Measurements from ENCODE around the gene ATXN7. TPM values are rescaled to one million over a fixed set of nuclear protein-coding genes. Genes with fewer than 3 reads are reported as not detected.

Gene ATXN7
- total RNA-seq, 4 donors from 2014 or later = 29.2 to 44.2 (median 38.3) TPM

DNA sequence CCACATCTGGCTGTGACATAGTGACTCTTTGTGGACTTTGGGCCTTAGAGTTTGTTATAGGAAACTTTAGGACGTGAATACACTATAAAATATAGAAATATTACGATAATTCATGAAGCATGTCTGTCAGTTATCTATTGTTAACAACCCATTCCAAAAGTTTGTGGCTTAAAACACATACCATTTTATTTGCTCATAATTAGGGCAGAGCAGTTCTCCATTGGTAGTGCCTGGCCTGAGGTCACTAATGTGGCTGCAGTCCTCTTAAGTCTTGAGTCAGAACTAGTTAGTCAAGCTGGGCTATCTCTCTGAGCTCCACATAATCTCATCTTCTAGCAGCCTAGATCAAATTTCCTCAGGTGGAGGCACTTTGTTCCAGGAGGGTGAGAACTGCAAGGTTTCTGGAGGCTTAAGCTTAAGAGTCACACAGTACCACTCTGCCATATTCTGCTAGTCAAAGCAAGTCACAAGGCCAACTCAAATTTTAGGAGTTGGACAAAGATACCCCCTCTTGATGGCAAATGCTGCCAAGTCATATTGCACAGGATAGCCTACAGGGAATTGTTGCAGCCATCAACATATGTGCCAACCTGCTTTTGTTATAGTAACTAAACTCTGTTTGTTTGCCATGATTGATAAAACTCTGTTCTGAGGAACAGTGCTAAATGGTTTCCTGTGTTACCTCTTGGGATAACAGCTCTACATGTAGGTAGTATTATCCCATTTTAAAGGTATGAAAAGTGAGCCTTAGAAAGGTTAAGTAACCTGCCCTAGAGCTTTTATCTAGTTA is 8.7 kb downstream of the ATXN7 start:
- TF ChIP-seq, protein P1, sequence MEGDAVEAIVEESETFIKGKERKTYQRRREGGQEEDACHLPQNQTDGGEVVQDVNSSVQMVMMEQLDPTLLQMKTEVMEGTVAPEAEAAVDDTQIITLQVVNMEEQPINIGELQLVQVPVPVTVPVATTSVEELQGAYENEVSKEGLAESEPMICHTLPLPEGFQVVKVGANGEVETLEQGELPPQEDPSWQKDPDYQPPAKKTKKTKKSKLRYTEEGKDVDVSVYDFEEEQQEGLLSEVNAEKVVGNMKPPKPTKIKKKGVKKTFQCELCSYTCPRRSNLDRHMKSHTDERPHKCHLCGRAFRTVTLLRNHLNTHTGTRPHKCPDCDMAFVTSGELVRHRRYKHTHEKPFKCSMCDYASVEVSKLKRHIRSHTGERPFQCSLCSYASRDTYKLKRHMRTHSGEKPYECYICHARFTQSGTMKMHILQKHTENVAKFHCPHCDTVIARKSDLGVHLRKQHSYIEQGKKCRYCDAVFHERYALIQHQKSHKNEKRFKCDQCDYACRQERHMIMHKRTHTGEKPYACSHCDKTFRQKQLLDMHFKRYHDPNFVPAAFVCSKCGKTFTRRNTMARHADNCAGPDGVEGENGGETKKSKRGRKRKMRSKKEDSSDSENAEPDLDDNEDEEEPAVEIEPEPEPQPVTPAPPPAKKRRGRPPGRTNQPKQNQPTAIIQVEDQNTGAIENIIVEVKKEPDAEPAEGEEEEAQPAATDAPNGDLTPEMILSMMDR (IDR thresholded peaks at IDR 0.05) = no peak
- TF ChIP-seq EP300 (IDR thresholded peaks at IDR 0.05) (no peak), POLR2A (IDR thresholded peaks at IDR 0.05) (no peak)
- H3K36me3 ChIP-seq = no peaks in the 10 kb centered on the region
- H3K4me1 ChIP-seq = peaks cover 0 to 27% (median 0%) of the 10 kb centered on the region in 4 donors
- H3K27me3 ChIP-seq = no peaks in the 10 kb centered on the region
- H3K27ac ChIP-seq = no peak overlapping the region
- no peak for DNase-seq (ENCODE audit: low spot score in 2 of 2)
- no peak overlapping the region for H3K4me3 ChIP-seq
- WGBS, 2 donors = 73 to 95% methylated on average over 2 of the region's 2 CpGs
- H3K9me3 ChIP-seq = no peaks in the 10 kb centered on the region

DNA sequence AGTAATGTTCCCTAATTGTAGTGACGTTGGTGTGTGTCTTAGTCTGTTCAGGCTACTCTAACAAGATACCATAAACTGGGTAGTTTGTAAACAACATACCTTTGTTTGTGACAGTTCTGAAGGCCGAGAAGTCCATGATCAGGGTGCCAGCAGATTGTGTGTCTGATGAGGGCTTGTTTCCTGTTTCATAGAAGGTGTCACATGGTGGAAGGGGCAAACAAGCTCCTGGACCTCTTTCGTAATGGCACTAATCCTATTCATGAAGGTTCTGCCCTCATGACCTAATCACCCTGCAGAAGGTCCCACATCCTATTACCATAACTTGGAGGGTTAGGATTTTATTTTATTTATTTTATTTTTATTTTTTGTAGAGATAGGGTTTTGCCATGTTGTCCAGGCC is 11.1 kb downstream of the ATXN7 start:
- TF ChIP-seq, protein P1 (IDR thresholded peaks at IDR 0.05) = no peak
- TF ChIP-seq POLR2A (IDR thresholded peaks at IDR 0.05) (no peak), EP300 (IDR thresholded peaks at IDR 0.05) (no peak)
- peaks cover 0 to 35% (median 4%) of the 10 kb centered on the region in 4 donors for H3K4me1 ChIP-seq
- no peak overlapping the region for H3K27ac ChIP-seq
- no peak for DNase-seq (ENCODE audit: low spot score in 2 of 2)
- H3K27me3 ChIP-seq = no peaks in the 10 kb centered on the region
- no peak overlapping the region for H3K4me3 ChIP-seq
- WGBS, 2 donors = 84 to 91% methylated on average over 3 of the region's 3 CpGs
- H3K9me3 ChIP-seq = no peaks in the 10 kb centered on the region
- H3K36me3 ChIP-seq = no peaks in the 10 kb centered on the region

DNA sequence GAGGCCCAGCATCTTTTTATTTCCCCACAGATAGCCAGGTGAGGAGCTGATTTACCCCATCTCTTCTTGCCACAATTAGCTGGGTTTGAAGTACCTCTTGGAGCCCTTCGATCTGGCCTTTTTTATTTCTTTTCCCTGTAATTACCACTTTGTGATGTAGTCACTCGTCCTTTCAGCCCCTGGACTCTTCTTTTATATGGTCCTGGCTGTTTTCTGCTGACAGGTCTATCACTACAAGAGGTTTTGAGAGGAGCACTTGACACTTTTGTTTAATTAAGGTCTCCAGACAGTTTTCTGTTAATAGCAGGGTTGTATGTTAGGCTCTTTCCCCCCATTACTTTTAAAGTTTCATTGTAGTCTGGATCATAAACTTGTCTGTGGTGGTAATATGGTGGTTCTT is 11.8 kb downstream of the ATXN7 start:
- WGBS, 2 donors = 72 to 73% methylated on average over 2 of the region's 2 CpGs
- H3K9me3 ChIP-seq = no peaks in the 10 kb centered on the region
- peaks cover 0 to 33% (median 4%) of the 10 kb centered on the region in 4 donors for H3K4me1 ChIP-seq
- no peaks in the 10 kb centered on the region for H3K36me3 ChIP-seq
- H3K27me3 ChIP-seq = no peaks in the 10 kb centered on the region
- H3K27ac ChIP-seq = no peak overlapping the region
- no peak overlapping the region for H3K4me3 ChIP-seq
- no peak for DNase-seq (ENCODE audit: low spot score in 2 of 2)
- no peak for TF ChIP-seq POLR2A (IDR thresholded peaks at IDR 0.05)
- TF ChIP-seq, protein P1 (IDR thresholded peaks at IDR 0.05) = no peak
- no peak for TF ChIP-seq EP300 (IDR thresholded peaks at IDR 0.05)

DNA sequence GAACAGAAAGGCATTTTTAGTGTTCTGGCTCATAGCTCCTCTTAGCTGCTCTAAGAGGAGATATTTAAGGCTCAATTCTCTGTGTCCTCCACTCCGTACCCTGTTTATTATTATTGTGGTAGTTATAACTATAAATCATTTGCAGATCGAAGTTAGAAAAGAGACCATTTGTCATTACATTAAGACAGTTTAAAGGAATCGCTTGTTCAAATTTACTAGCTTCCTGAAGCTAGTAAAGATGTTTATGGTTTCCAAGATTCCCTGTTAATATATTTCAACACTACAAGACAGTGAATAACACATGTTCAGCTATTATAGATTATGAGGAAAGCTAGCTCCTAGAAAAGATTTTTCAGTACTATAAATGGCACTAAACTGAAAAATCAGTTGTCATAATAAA is 12.6 kb downstream of the ATXN7 start:
- H3K9me3 ChIP-seq = no peaks in the 10 kb centered on the region
- no peak overlapping the region for H3K27ac ChIP-seq
- no peaks in the 10 kb centered on the region for H3K36me3 ChIP-seq
- TF ChIP-seq, protein P1 (IDR thresholded peaks at IDR 0.05) = no peak
- TF ChIP-seq POLR2A (IDR thresholded peaks at IDR 0.05) (no peak), EP300 (IDR thresholded peaks at IDR 0.05) (no peak)
- H3K4me1 ChIP-seq = peaks cover 0 to 29% (median 4%) of the 10 kb centered on the region in 4 donors
- no peaks in the 10 kb centered on the region for H3K27me3 ChIP-seq
- no peak for DNase-seq (ENCODE audit: low spot score in 2 of 2)
- 40 to 41% methylated on average over 3 of the region's 3 CpGs for WGBS, 2 donors
- H3K4me3 ChIP-seq = no peak overlapping the region

DNA sequence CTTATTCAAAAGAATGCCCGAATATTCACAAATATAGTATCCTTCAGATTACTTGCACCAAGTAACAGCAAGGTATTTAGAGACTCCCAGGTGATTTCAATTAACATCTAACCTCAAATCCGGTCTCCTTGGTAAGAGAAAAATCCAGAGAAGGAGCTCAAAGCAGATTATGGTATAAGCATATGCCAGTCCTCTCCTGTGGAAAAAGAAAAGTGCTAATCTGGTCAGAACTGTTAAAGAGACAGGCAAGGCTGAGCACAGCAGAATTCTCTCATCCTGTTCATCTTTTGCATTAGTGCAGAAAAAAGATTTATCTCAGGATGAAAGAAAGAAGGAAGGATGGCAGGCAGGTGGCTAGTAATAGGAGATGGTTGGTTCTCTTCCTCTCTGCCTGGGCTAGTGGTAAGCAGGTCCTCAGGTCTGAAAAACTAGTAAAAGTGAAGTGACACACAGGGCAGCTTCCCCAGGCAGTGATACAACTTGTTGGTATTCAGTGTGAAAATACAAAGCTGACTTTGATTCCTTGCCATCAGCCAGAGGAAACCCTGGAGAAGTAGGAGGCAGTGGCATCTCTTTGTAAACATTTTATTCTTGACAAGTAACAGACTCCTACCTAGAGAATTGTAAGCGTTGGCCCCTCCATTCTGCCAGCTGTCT is 14.2 kb downstream of the ATXN7 start:
- H3K4me1 ChIP-seq = peaks cover 0 to 29% (median 4%) of the 10 kb centered on the region in 4 donors
- no peak overlapping the region for H3K27ac ChIP-seq
- H3K27me3 ChIP-seq = no peaks in the 10 kb centered on the region
- H3K9me3 ChIP-seq = no peaks in the 10 kb centered on the region
- DNase-seq (ENCODE audit: low spot score in 2 of 2) = no peak
- TF ChIP-seq POLR2A (IDR thresholded peaks at IDR 0.05) = no peak
- no peak for TF ChIP-seq EP300 (IDR thresholded peaks at IDR 0.05)
- TF ChIP-seq, protein P1 (IDR thresholded peaks at IDR 0.05) = no peak
- WGBS, 2 donors = 71 to 77% methylated on average over 3 of the region's 3 CpGs
- H3K4me3 ChIP-seq = no peak overlapping the region
- H3K36me3 ChIP-seq = no peaks in the 10 kb centered on the region
